GM21528 (cell line): ENCODE results near the gene WNK4.

Experiments
- ATAC-seq: cut with Tn5 transposase; IDR thresholded peaks from one replicate; pipeline ENCODE4 v1.9.1; 2021; ENCODE audit warnings: mild to moderate bottlenecking, moderate library complexity; ENCODE audit not compliant: unreplicated experiment, low FRiP score

Gene WNK4

DNA sequence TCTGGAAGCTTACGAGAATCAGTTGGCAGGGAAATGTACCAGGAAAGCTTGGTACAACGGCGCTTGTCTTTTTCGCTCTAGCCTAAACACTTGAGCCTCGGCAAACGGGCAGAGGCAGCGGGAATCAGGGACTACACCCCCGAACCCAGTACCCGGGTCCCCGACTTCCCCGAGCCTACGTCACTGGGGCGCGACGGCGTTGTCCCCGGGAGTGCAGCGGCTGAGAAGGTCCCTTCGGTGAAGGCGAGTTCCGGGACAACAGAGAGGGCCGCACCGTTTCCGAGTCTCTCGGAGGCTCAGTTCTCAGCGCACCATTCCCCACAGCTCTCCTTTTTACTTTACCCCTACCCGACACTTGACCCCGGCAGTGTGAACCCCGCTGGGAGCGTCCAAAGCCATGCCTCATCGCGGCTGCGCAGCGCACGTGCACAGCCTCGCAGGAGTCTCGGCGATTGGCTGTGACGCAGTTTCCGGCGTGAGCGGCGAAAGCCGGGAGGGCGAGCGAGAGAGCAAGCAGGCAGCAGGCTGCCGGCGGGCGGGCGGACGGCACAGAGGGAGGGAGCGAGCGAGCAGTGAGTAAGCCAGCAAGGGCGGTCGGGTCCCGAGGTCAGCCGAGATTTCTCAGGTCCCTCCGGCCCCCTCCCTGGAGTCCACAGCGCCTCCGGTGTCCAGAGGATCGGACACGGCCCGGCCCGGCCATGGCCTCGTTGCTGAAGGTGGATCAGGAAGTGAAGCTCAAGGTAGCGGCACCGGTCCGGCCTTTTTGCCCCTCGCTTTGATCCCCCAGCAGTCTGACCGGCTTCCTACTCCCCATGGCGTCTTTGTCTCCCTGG lies 52.7 kb downstream of the WNK4 start, which contains the start of gene PSME3:
Gene PSME3, plus strand, starts transcription at position 464 of the 833 bp plus-strand sequence. Its CDS starts 235 bp downstream, at position 699.
- peak; percentile 82 for ATAC-seq

- ATAC-seq = no peak
Observed at GRCh38 chr17:42833767-42834422, 53.5 kb downstream of the WNK4 start.

- ATAC-seq = no peak
Observed at GRCh38 chr17:42835732-42836131, 55.3 kb downstream of the WNK4 start.

- no peak for ATAC-seq
Observed at GRCh38 chr17:42841975-42842685, 61.7 kb downstream of the WNK4 start.

DNA sequence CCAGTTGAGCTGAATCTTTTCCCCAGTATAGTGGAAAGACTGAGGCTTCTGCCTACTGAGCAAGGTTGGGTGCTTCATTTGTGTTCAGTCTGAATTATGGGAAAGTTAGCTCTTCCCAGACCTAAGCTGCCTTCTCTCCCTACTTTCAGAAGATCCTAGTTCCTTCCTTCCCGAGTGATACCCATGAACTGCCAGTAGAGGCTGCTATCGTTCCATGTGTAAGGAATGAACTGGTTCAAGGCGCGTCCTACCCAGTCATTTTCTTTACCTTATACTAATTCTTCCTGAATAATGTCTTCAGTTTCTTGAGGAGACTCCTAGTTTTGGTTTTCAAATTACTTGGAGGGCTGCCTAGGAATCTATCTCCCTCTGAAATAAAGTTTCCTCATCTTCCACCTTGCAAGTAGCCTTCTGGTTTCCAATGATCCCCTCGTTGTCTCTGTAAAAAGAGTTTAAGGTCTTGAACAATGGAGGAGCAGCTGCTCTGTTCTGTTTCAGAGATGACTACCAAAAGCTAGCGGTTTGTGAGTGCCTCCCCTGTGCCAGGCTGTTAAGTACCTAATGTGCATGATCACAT lies 63.0 kb downstream of the WNK4 start:
- ATAC-seq = no peak

- ATAC-seq = no peak
Observed at GRCh38 chr17:42844271-42844670, 63.9 kb downstream of the WNK4 start, which contains the start of gene AOC2. Gene AOC2 (plus strand): TSS chr17:42844580. CDS start chr17:42844627, 47 bp downstream.

GRCh38 chr17:42844761-42845555 lies 64.5 kb downstream of the WNK4 start:
- no peak for ATAC-seq

- no peak for ATAC-seq
Observed at GRCh38 chr17:42845556-42845917, 65.1 kb downstream of the WNK4 start.

DNA sequence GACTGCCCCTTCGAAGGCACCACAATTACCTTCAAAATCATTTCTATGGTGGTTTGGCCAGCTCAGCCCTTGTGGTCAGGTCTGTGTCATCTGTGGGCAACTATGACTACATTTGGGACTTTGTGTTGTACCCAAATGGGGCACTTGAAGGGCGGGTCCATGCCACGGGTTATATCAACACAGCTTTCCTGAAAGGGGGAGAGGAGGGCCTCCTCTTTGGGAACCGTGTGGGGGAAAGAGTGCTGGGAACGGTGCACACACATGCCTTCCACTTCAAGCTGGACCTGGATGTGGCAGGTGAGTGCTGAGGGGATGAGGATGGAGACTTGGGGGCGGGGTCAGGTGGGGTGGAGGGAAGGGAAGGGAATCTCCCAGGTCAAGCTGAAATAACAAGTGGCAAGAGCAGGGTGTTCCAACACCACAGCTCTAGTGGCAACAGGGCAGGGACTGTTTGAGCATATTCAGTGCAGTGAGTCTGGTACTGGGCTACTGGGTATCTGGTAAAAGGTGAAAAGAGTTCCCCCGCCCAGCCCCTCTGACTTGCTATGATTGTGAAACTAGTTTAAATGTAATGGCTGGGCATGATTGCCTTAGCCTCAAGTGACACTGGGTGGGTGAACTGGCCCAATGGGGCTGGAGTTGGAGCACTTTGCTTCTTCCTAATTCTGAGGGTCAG lies 65.6 kb downstream of the WNK4 start:
- no peak for ATAC-seq
